HCT116 (cell line): ENCODE results near the gene FBXW8. TPM values are rescaled to one million over a fixed set of nuclear protein-coding genes. Genes with fewer than 3 reads are reported as not detected.

Experiments
- ATAC-seq: fragments of 200-7000 bp; cut with Tn5 transposase; 2 replicates; pipeline ENCODE4 v1.9.1; 2020; ENCODE audit warnings: mild to moderate bottlenecking, moderate library complexity
- BruUV-seq: library from RNA; stranded (reverse); fragments of 400-500 nt; replicated peaks from 2 replicates; lab custom pipeline; 2021; lab: Mats Ljungman, UMichigan
- CTCF ChIA-PET: fragments of 300-600 bp; sonication (Branson Sonifier 250); formaldehyde crosslinking; loops from one replicate; lab custom pipeline; 2021; ENCODE audit warnings: antibody characterized with exemption; lab: Charles Lee
- POLR2A ChIA-PET: fragments of 300-600, 350-600 bp; sonication (Branson Sonifier 250); formaldehyde crosslinking; loops from one replicate; lab custom pipeline; 2021; ENCODE audit warnings: antibody characterized with exemption; lab: Charles Lee
- RAD21 ChIA-PET, 2 experiments: fragments of 300-600 bp; sonication (Branson Sonifier 250); formaldehyde crosslinking; loops; one replicate each; lab custom pipeline; 2023; ENCODE audit warnings: low total read pairs in 2 of 2; ENCODE audit not compliant: uncharacterized antibody in 2 of 2, unreplicated experiment in 2 of 2, low non-redundant PET in 1 of 2; lab: Charles Lee
- DNase-seq: peaks from one replicate; pipeline ENCODE4 v3.0.0-alpha.2; 2010; ENCODE audit warnings: low read depth, low spot score
- H2AFZ ChIP-seq: fragments of 200-600 bp; shearing (Covaris generic), sonication (generic); 2 replicates; pipeline ENCODE4 v1.6.1; 2017; ENCODE audit warnings: low read depth, mixed run types, mixed read lengths, antibody characterized with exemption, low read length; ENCODE audit not compliant: poor library complexity, severe bottlenecking
- H3K27ac ChIP-seq: 2 replicates; pipeline ENCODE4 v1.5.1; 2012; ENCODE audit warnings: low read depth, low read length
- H3K27me3 ChIP-seq: fragments of 200-600 bp; sonication (generic); 2 replicates; pipeline ENCODE4 v1.6.1; 2016; ENCODE audit warnings: mixed run types, low read length, mixed read lengths; ENCODE audit not compliant: insufficient read depth
- H3K36me3 ChIP-seq, 2 experiments: fragments of 200-500 bp in 1 of 2; fragments of 200-600 bp in 1 of 2; sonication (Bioruptor generic) in 1 of 2; sonication (generic) in 1 of 2; 2 replicates each; pipeline versions ENCODE4 v1.5.1 to v1.6.1; 2014 to 2016; ENCODE audit warnings: low read length in 2 of 2, inconsistent platforms in 1 of 2, mixed read lengths in 1 of 2, mixed run types in 1 of 2; ENCODE audit not compliant: insufficient read depth in 2 of 2, control insufficient read depth in 1 of 2
- H3K4me1 ChIP-seq, 2 experiments: fragments of 200-600 bp in 1 of 2; sonication (generic) in 1 of 2; 2 replicates each; pipeline versions ENCODE4 v1.5.1 to v1.6.1; 2012 to 2017; ENCODE audit warnings: low read length in 2 of 2, inconsistent platforms in 1 of 2, mild to moderate bottlenecking in 1 of 2, mixed read lengths in 1 of 2, mixed run types in 1 of 2, moderate library complexity in 1 of 2; ENCODE audit not compliant: insufficient read depth in 2 of 2, control insufficient read depth in 1 of 2
- H3K4me2 ChIP-seq: fragments of 200-600 bp; sonication (generic); 2 replicates; pipeline ENCODE4 v1.6.1; 2017; ENCODE audit warnings: mixed run types, low read length, mixed read lengths
- H3K4me3 ChIP-seq, 2 experiments: fragments of 200-600 bp in 1 of 2; sonication (generic) in 1 of 2; replicated peaks in 1 of 2; 2 replicates each; pipeline ENCODE4 v1.5.1; 2011 to 2016; ENCODE audit warnings: low read length in 2 of 2, control low read depth in 1 of 2, low read depth in 1 of 2, mild to moderate bottlenecking in 1 of 2, mixed read lengths in 1 of 2, mixed run types in 1 of 2
- H3K79me2 ChIP-seq: fragments of 200-600 bp; sonication (generic); 2 replicates; pipeline ENCODE4 v1.6.1; 2017; ENCODE audit warnings: mild to moderate bottlenecking, mixed run types, low read length, moderate library complexity, mixed read lengths; ENCODE audit not compliant: insufficient read depth
- H3K9ac ChIP-seq: fragments of 200-600 bp; sonication (generic); 2 replicates; pipeline ENCODE4 v1.6.1; 2016; ENCODE audit warnings: low read length, mixed read lengths
- H3K9me2 ChIP-seq: fragments of 200-600 bp; sonication (generic), shearing (Covaris generic); 2 replicates; pipeline ENCODE4 v1.6.1; 2017; ENCODE audit warnings: mixed run types, mild to moderate bottlenecking, moderate library complexity; ENCODE audit not compliant: insufficient read depth
- H3K9me3 ChIP-seq, 2 experiments: fragments of 200-500 bp in 1 of 2; fragments of 200-600 bp in 1 of 2; sonication (Bioruptor generic) in 1 of 2; sonication (generic) in 1 of 2; 2 replicates each; pipeline ENCODE4 v1.6.1; 2014 to 2017; ENCODE audit warnings: low read length in 2 of 2, mixed read lengths in 2 of 2, inconsistent platforms in 1 of 2, low read depth in 1 of 2, mild to moderate bottlenecking in 1 of 2, mixed run types in 1 of 2, moderate library complexity in 1 of 2; ENCODE audit not compliant: control insufficient read depth in 1 of 2, insufficient read depth in 1 of 2
- H4K20me1 ChIP-seq: fragments of 200-600 bp; sonication (generic), shearing (Covaris generic); 2 replicates; pipeline ENCODE4 v1.6.1; 2017; ENCODE audit warnings: mixed run types, mild to moderate bottlenecking, moderate library complexity; ENCODE audit not compliant: insufficient read depth
- CBX3 ChIP-seq: IDR thresholded peaks from 2 replicates; pipeline ENCODE4 v1.6.1; 2012; ENCODE audit warnings: low read depth
- EGR1 ChIP-seq: IDR thresholded peaks from 2 replicates; pipeline ENCODE4 v1.6.1; 2012; ENCODE audit warnings: low read depth
- EZH2phosphoT487 ChIP-seq: fragments of 200-600 bp; IDR thresholded peaks from 2 replicates; pipeline ENCODE4 v1.6.1; 2018; ENCODE audit warnings: antibody characterized with exemption, borderline replicate concordance
- POLR2A ChIP-seq: IDR thresholded peaks from 2 replicates; pipeline ENCODE4 v1.7.0; 2011; ENCODE audit warnings: borderline replicate concordance; ENCODE audit not compliant: insufficient read depth, insufficient read length; ENCODE audit errors: extremely low read depth
- POLR2AphosphoS5 ChIP-seq: IDR thresholded peaks from 2 replicates; pipeline ENCODE4 v1.6.1; 2011; ENCODE audit warnings: mild to moderate bottlenecking, low read depth, low read length, moderate library complexity
- REST ChIP-seq: IDR thresholded peaks from 2 replicates; pipeline ENCODE4 v1.6.1; 2012; ENCODE audit warnings: low read depth
- SP1 ChIP-seq: IDR thresholded peaks from 2 replicates; pipeline ENCODE4 v1.6.1; 2012; ENCODE audit warnings: low read depth
- SRF ChIP-seq: IDR thresholded peaks from 2 replicates; pipeline ENCODE4 v1.6.1; 2012; ENCODE audit warnings: low read depth
- TCF7L2 ChIP-seq: IDR thresholded peaks from 2 replicates; pipeline ENCODE4 v1.7.0; 2011; ENCODE audit warnings: borderline replicate concordance, inconsistent platforms; ENCODE audit not compliant: insufficient read depth, insufficient read length; ENCODE audit errors: extremely low read depth
- ZBTB33 ChIP-seq: IDR thresholded peaks from 2 replicates; pipeline ENCODE4 v1.6.1; 2011; ENCODE audit warnings: mild to moderate bottlenecking, low read length, moderate library complexity; ENCODE audit not compliant: insufficient replicate concordance; ENCODE audit errors: extremely low read depth
- ZFX ChIP-seq: fragments of 450-650 bp; IDR thresholded peaks from 2 replicates; pipeline ENCODE4 v1.6.1; 2017
- intact Hi-C: fragments of 100-400 bp; cut with micrococcal nuclease; formaldehyde crosslinking; loops from 2 replicates; pipeline ENCODE4 v1.10.0; 2022
- total RNA-seq: library from RNA; stranded (reverse); gene quantifications from one replicate; pipeline ENCODE4 v1.2.1, GENCODE V29; 2021; ENCODE audit not compliant: unreplicated experiment

The FBXW8 gene
- total RNA-seq, 1 experiment from 2014 or later: 14.6 TPM

GRCh38 chr12:116881325-116881876, 29.3 kb upstream of the FBXW8 start, which contains the start of gene HRK:
TSS of gene HRK (minus strand) at chr12:116881441. CDS start at chr12:116881307, 134 bp downstream.
- no peaks in the 10 kb centered on the region for H4K20me1 ChIP-seq
- ChIA-PET RAD21 (no interaction called here), POLR2A (interaction anchor here (1.0 kb wide), 1 partner anchor 375 kb away, joined by 4 read pairs; no protein-coding TSS in a partner anchor), CTCF (interaction anchor here (1.8 to 1.9 kb wide), 2 partner anchors 18 to 122 kb away, joined by 8 to 16 read pairs; no protein-coding TSS in a partner anchor)
- no peaks in the 10 kb centered on the region for H3K79me2 ChIP-seq
- no peaks in the 10 kb centered on the region for H3K36me3 ChIP-seq
- peaks cover 14 to 32% of the 10 kb centered on the region in 2 experiments; a peak in 3 of 4 replicates for H3K4me1 ChIP-seq
- no peaks in the 10 kb centered on the region for H3K9me2 ChIP-seq
- H3K4me3 ChIP-seq: peak within 1 kb of the TSS; percentile 61 to 67
- ATAC-seq (no peak), DNase-seq (no peak)
- peak within 1 kb of the TSS; percentile 34; the same call in 1 of the 2 replicates for H3K27ac ChIP-seq
- intact Hi-C loops: no loop called here
- H3K27me3 ChIP-seq: no peaks in the 10 kb centered on the region
- peak within 1 kb of the TSS; percentile 65 for H3K9ac ChIP-seq
- BruUV-seq: no TSS peak
- TF ChIP-seq ZFX: peak; percentile 27; the same call in 1 of the 2 replicates
- no peak for TF ChIP-seq SP1
- TF ChIP-seq SRF: no peak
- no peak for TF ChIP-seq EZH2phosphoT487
- no peak for TF ChIP-seq REST
- peak; percentile 43 for TF ChIP-seq TCF7L2
- no peak for TF ChIP-seq EGR1
- TF ChIP-seq ZBTB33: no peak
- no peak for TF ChIP-seq CBX3
- TF ChIP-seq POLR2AphosphoS5: 0 out of 2 replicates have a peak, but pooled peaks have one; percentile 53
- TF ChIP-seq POLR2A: peak; percentile 74
- TF ChIP-seq, all 23 proteins: peak for 4
- no peaks in the 10 kb centered on the region for H3K9me3 ChIP-seq
- H2AFZ ChIP-seq: peak within 1 kb of the TSS; percentile 90
- H3K4me2 ChIP-seq: peak within 1 kb of the TSS; percentile 87
